Osteoblast (primary cell): ENCODE data around the gene CTNND2. TPM values are rescaled to one million over a fixed set of nuclear protein-coding genes. Genes with fewer than 3 reads are reported as not detected.

Experiments
- DNase-seq: peaks from one replicate; pipeline ENCODE4 v3.0.0; 2011; ENCODE audit warnings: low spot score, mixed read lengths; ENCODE audit not compliant: insufficient read length; ENCODE audit errors: missing footprints
- H2AFZ ChIP-seq: 2 replicates; pipeline ENCODE4 v1.6.0; 2011; ENCODE audit warnings: mild to moderate bottlenecking, low read length
- H3K27ac ChIP-seq: 2 replicates; pipeline ENCODE4 v1.5.1; 2011; ENCODE audit warnings: mild to moderate bottlenecking, low read depth, low read length, moderate library complexity
- H3K27me3 ChIP-seq: 2 replicates; pipeline ENCODE4 v1.6.0; 2012; ENCODE audit warnings: mild to moderate bottlenecking, control low read depth, inconsistent platforms, low read length, moderate library complexity; ENCODE audit not compliant: insufficient read depth
- H3K36me3 ChIP-seq: 2 replicates; pipeline ENCODE4 v1.5.1; 2011; ENCODE audit warnings: mild to moderate bottlenecking, low read length, control low read depth, moderate library complexity; ENCODE audit not compliant: insufficient read depth
- H3K4me1 ChIP-seq: 2 replicates; pipeline ENCODE4 v1.5.1; 2011; ENCODE audit warnings: mild to moderate bottlenecking, low read length, control low read depth, moderate library complexity; ENCODE audit not compliant: insufficient read depth
- H3K4me2 ChIP-seq: 2 replicates; pipeline ENCODE4 v1.6.0; 2011; ENCODE audit warnings: mild to moderate bottlenecking, low read length; ENCODE audit not compliant: insufficient read depth
- H3K4me3 ChIP-seq: fragments of 200-600 bp; sonication (generic); 3 replicates; pipeline ENCODE4 v1.5.1; 2012; ENCODE audit warnings: mild to moderate bottlenecking, low read length, inconsistent platforms; ENCODE audit not compliant: insufficient read depth
- H3K79me2 ChIP-seq: 2 replicates; pipeline ENCODE4 v1.6.0; 2012; ENCODE audit warnings: mild to moderate bottlenecking, low read length, control low read depth, inconsistent platforms; ENCODE audit not compliant: insufficient read depth
- H3K9me3 ChIP-seq: 2 replicates; pipeline ENCODE4 v1.5.1; 2011; ENCODE audit warnings: low read depth, low read length, control low read depth
- H4K20me1 ChIP-seq: 2 replicates; pipeline ENCODE4 v1.6.0; 2012; ENCODE audit warnings: mild to moderate bottlenecking, low read length, control low read depth; ENCODE audit not compliant: insufficient read depth
- CTCF ChIP-seq: IDR thresholded peaks from 2 replicates; pipeline ENCODE4 v1.5.1; 2011; ENCODE audit warnings: mild to moderate bottlenecking, low read depth, low read length, moderate library complexity; ENCODE audit errors: extremely low read depth
- total RNA-seq: library from RNA; depleted of rRNA; stranded (reverse); fragments of >200 nt; gene quantifications from 2 replicates; pipeline ENCODE4 v1.2.3, GENCODE V29; 2012

CTNND2 gene
- total RNA-seq, 1 donor, result not detected

- TF ChIP-seq CTCF, result no peak
- H3K36me3 ChIP-seq, result no peaks in the 10 kb centered on the region
- H2AFZ ChIP-seq, result no peak overlapping the region
These were observed 820.1 kb downstream of the CTNND2 start for GRCh38 chr5:11084111-11084510.

GRCh38 chr5:11082404-11082945 lies 821.8 kb downstream of the CTNND2 start:
- Histone ChIP-seq H3K79me2 (no peaks in the 10 kb centered on the region), H2AFZ (no peak overlapping the region), H4K20me1 (no peaks in the 10 kb centered on the region), H3K27me3 (no peaks in the 10 kb centered on the region), H3K27ac (no peak overlapping the region), H3K4me2 (no peak overlapping the region), H3K4me3 (no peak overlapping the region), H3K4me1 (no peaks in the 10 kb centered on the region), H3K9me3 (no peaks in the 10 kb centered on the region), H3K36me3 (no peaks in the 10 kb centered on the region)
- DNase-seq, result no peak
- no peak for TF ChIP-seq CTCF

More at GRCh38 chr5:11084111-11084510, 820.1 kb downstream of the CTNND2 start:
- Histone ChIP-seq H3K27ac (no peak overlapping the region), H3K4me3 (no peak overlapping the region), H3K4me1 (no peaks in the 10 kb centered on the region), H4K20me1 (no peaks in the 10 kb centered on the region), H3K9me3 (no peaks in the 10 kb centered on the region), H3K27me3 (no peaks in the 10 kb centered on the region), H3K79me2 (no peaks in the 10 kb centered on the region), H3K4me2 (no peak overlapping the region)
- no peak for DNase-seq

GRCh38 chr5:11076945-11077613 lies 827.2 kb downstream of the CTNND2 start:
- Histone ChIP-seq H3K4me2 (no peak overlapping the region), H3K36me3 (no peaks in the 10 kb centered on the region), H4K20me1 (no peaks in the 10 kb centered on the region), H3K27ac (no peak overlapping the region), H3K79me2 (no peaks in the 10 kb centered on the region), H3K4me3 (no peak overlapping the region), H3K4me1 (no peaks in the 10 kb centered on the region), H3K27me3 (no peaks in the 10 kb centered on the region), H2AFZ (no peak overlapping the region), H3K9me3 (no peaks in the 10 kb centered on the region)
- TF ChIP-seq CTCF, result no peak
- no peak for DNase-seq

- H3K79me2 ChIP-seq, result no peaks in the 10 kb centered on the region
- H3K9me3 ChIP-seq, result no peaks in the 10 kb centered on the region
- no peak for TF ChIP-seq CTCF
- DNase-seq, result no peak
- no peaks in the 10 kb centered on the region for H4K20me1 ChIP-seq
- no peaks in the 10 kb centered on the region for H3K4me1 ChIP-seq
- H3K27ac ChIP-seq, result no peak overlapping the region
- H3K4me3 ChIP-seq, result no peak overlapping the region
- no peak overlapping the region for H2AFZ ChIP-seq
- no peaks in the 10 kb centered on the region for H3K27me3 ChIP-seq
- H3K4me2 ChIP-seq, result no peak overlapping the region
- no peaks in the 10 kb centered on the region for H3K36me3 ChIP-seq
These were observed 829.0 kb downstream of the CTNND2 start for GRCh38 chr5:11075035-11075805.
